NT2/D1 (cell line): ENCODE data around the gene ADAMTS13.

Experiments
- DNase-seq: peaks from one replicate; pipeline ENCODE4 v3.0.0-alpha.2; 2011; ENCODE audit warnings: low read depth, low spot score
- H3K27me3 ChIP-seq: 2 replicates; pipeline ENCODE4 v1.6.0; 2011; ENCODE audit warnings: mild to moderate bottlenecking; ENCODE audit not compliant: insufficient read length, insufficient read depth
- H3K36me3 ChIP-seq: 2 replicates; pipeline ENCODE4 v1.6.1; 2011; ENCODE audit warnings: mild to moderate bottlenecking, low read length, mixed read lengths; ENCODE audit not compliant: insufficient read depth, insufficient read length
- H3K4me1 ChIP-seq: 2 replicates; pipeline ENCODE4 v1.5.1; 2011; ENCODE audit not compliant: insufficient read depth, insufficient read length
- H3K4me3 ChIP-seq: 2 replicates; pipeline ENCODE4 v1.5.1; 2011; ENCODE audit warnings: low read depth; ENCODE audit not compliant: insufficient read length
- H3K9ac ChIP-seq: 2 replicates; pipeline ENCODE4 v1.6.0; 2011; ENCODE audit warnings: low read depth; ENCODE audit not compliant: insufficient read length
- H3K9me3 ChIP-seq: 2 replicates; pipeline ENCODE4 v1.5.1; 2011; ENCODE audit warnings: mild to moderate bottlenecking, low read length; ENCODE audit not compliant: insufficient read depth
- SUZ12 ChIP-seq: IDR thresholded peaks from 2 replicates; pipeline ENCODE4 v1.6.1; 2011; ENCODE audit not compliant: insufficient read length, insufficient read depth; ENCODE audit errors: extremely low read depth
- YY1 ChIP-seq: IDR thresholded peaks from 2 replicates; pipeline ENCODE4 v1.6.1; 2011; ENCODE audit not compliant: insufficient read length, insufficient read depth
- ZNF274 ChIP-seq: IDR thresholded peaks from 2 replicates; pipeline ENCODE4 v1.6.1; 2011; ENCODE audit warnings: mild to moderate bottlenecking, low read depth, low read length

ADAMTS13 gene

DNA sequence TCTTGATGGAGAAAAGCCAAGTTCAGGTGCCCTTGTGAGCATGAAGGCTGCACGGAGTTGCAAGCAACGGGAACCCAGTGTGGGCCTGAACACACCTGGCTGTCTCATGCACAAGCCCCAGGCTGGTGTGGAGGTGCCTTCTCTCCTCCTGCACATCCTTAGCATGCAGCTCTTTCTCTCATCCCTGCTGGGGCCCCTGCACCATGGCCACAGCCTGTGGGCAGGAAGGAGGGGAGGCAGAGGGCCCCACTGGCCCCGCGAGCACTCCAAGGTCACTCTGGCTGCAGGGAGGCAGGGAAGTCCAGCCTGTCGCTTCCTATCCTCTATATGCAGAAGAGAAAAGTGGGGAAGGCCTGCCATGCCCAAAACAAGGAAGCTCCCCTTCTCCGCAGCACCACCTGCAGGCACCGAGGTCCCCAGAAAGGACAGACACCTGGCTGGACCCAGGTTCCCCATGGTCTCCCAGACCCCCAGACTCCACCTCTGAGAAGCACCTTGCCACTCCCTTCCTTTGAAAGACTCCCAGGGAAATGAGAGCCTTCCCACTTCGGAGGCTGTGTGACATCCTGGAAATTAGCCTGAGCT is 27.4 kb upstream of the ADAMTS13 start:
- H3K9me3 ChIP-seq = peaks cover 8% of the 10 kb centered on the region; the same call in 1 of the 2 replicates

DNA sequence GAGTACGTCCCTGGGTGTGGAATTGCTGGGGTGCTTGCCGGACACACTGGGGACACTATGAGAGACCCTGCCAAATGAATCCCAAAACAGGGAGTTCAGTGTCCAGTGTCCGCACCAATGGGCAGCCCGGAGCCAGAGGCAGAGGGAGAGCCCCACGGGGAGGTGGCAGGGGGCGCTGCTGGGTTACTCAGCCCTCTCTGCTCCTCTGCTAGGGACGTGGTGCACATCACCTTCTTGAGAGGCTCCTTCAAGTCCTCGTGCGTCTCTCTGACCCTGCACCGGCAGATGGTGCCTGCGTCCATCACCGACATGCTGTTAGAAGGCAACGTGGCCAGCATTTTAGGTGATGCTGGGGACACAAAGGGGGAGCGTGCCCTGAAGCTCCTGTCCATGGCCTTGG is 25.2 kb upstream of the ADAMTS13 start:
- TF ChIP-seq ZNF274 (no peak), SUZ12 (no peak)
- no peak overlapping the region for H3K9ac ChIP-seq
- peak; percentile 23 for DNase-seq
- H3K27me3 ChIP-seq = no peaks in the 10 kb centered on the region
- H3K4me1 ChIP-seq = peaks cover 4% of the 10 kb centered on the region
- no peak overlapping the region for H3K4me3 ChIP-seq
- H3K9me3 ChIP-seq = no peaks in the 10 kb centered on the region
- H3K36me3 ChIP-seq = peaks cover 16% of the 10 kb centered on the region

More for the DNA sequence above, 27.4 kb upstream of the ADAMTS13 start:
- Histone ChIP-seq H3K4me1 (peaks cover 4% of the 10 kb centered on the region), H3K4me3 (no peak overlapping the region), H3K36me3 (no peaks in the 10 kb centered on the region), H3K27me3 (no peaks in the 10 kb centered on the region), H3K9ac (no peak overlapping the region)
- no peak for TF ChIP-seq SUZ12
- no peak for DNase-seq

DNA sequence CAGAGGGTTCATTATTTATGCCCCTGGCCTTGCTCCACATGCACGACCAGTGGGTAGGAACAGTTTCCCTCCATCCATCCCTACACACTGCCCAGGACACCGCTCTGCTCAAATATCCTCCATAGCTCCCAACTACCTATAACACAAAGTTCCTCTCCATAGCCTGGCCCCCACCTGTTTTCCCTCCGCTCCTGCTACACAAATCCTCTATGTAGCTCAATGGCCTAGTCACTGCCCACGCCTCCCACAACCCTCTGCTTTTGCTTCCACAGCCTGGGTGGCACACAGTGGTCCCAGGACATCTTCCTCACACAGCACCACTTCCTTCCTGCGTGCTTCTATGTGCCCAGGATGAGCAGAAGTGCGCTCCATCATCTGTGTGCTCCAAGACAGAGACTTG is 24.8 kb upstream of the ADAMTS13 start:
- Histone ChIP-seq H3K9me3 (no peaks in the 10 kb centered on the region), H3K36me3 (peaks cover 20% of the 10 kb centered on the region), H3K27me3 (no peaks in the 10 kb centered on the region), H3K4me1 (peaks cover 4% of the 10 kb centered on the region), H3K4me3 (no peak overlapping the region), H3K9ac (no peak overlapping the region)
- no peak for TF ChIP-seq ZNF274
- TF ChIP-seq YY1 = no peak
- TF ChIP-seq SUZ12 = no peak
- DNase-seq = no peak

DNA sequence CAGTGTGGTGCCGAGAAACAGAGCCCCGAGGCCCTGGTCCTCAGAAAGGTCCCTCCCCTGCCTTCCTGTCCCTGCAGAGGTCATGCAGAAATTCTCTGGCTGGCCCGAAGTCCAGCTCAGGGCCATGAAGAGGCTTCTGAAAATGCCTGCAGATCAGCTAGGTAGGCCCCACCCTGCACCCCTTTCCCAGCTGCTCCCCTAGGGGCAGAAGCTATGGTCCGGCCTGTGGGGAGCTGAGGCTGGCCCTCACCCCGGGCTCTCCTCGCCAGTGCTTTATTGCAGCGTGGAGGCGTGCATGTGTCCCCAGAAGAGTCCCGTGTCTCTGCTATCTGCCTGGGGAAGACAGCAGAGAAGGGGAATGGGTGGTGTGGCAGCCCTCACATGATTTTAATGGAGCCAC is 24.3 kb upstream of the ADAMTS13 start:
- no peak overlapping the region for H3K9ac ChIP-seq

DNA sequence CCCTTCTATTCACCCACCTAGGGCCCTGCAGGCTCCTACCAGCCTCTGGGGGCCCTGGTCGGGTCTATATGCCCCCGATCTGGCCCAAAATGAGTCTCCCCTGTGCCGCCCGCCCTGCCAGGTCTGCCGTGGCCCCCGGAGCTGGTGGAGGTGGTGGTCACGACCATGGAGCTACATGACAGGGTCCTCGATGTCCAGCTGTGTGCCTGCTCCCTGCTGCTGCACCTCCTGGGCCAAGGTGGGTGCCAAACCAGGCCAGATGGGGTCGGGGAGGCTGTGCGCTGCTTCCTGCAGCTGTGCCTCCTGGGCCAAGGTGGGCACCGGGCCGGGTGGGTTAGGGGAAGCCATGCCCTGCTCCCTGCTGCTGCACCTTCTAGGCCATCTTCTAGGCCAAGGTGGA is 21.9 kb upstream of the ADAMTS13 start:
- DNase-seq = no peak
- peaks cover 49% of the 10 kb centered on the region for H3K36me3 ChIP-seq
- no peaks in the 10 kb centered on the region for H3K4me1 ChIP-seq
- no peaks in the 10 kb centered on the region for H3K27me3 ChIP-seq
- H3K4me3 ChIP-seq = no peak overlapping the region
- TF ChIP-seq SUZ12 (no peak), ZNF274 (no peak), YY1 (no peak)
- no peak overlapping the region for H3K9ac ChIP-seq
- no peaks in the 10 kb centered on the region for H3K9me3 ChIP-seq

More for the DNA sequence above, 24.3 kb upstream of the ADAMTS13 start:
- Histone ChIP-seq H3K36me3 (peaks cover 25% of the 10 kb centered on the region), H3K27me3 (no peaks in the 10 kb centered on the region), H3K4me1 (peaks cover 4% of the 10 kb centered on the region), H3K9me3 (no peaks in the 10 kb centered on the region), H3K4me3 (no peak overlapping the region)
- TF ChIP-seq ZNF274 = no peak
- TF ChIP-seq SUZ12 = no peak
- TF ChIP-seq YY1 = no peak
- DNase-seq = no peak

DNA sequence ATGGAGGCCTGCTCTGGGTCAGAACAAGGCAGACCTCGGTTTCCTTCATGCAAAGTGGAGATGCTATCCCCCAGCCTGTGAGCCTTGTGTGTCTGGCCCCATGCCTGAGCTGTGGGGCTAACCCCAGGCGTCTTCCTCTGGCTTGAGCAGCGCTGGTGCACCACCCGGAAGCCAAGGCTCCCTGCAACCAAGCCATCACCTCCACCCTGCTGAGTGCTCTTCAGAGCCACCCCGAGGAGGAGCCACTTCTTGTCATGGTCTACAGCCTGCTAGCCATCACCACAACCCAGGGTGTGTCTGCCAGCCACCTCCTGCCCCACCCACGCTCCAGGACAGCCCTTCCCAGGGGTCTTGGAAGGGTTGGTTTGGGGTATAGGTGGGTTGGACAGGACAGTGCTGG is 20.6 kb upstream of the ADAMTS13 start:
- peaks cover 2% of the 10 kb centered on the region for H3K4me1 ChIP-seq
- H3K9me3 ChIP-seq = no peaks in the 10 kb centered on the region
- H3K4me3 ChIP-seq = no peak overlapping the region
- no peak overlapping the region for H3K9ac ChIP-seq
- no peaks in the 10 kb centered on the region for H3K27me3 ChIP-seq
- DNase-seq = no peak
- H3K36me3 ChIP-seq = peaks cover 62% of the 10 kb centered on the region
- TF ChIP-seq YY1 (no peak), ZNF274 (no peak), SUZ12 (no peak)

DNA sequence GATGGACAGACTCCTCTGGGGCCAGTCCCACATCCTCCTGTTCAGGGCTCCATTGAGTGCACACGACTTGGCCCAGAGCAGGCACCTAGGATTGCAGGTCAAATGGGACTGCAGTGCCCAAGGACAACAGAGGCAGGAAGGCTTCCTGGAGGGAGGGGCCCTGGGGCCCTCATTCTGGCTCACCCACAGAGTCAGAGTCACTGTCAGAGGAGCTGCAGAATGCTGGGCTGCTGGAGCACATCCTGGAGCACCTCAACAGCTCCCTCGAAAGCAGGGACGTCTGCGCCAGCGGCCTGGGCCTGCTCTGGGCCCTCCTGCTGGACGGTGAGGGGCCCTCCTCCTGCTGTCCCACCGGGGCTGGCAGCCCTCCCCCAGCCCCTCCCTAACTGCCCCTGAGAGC is 19.5 kb upstream of the ADAMTS13 start:
- TF ChIP-seq ZNF274 (no peak), SUZ12 (no peak), YY1 (no peak)
- Histone ChIP-seq H3K4me1 (peaks cover 2% of the 10 kb centered on the region), H3K9me3 (no peaks in the 10 kb centered on the region), H3K36me3 (peaks cover 73% of the 10 kb centered on the region), H3K4me3 (no peak overlapping the region), H3K27me3 (no peaks in the 10 kb centered on the region), H3K9ac (no peak overlapping the region)
- no peak for DNase-seq

DNA sequence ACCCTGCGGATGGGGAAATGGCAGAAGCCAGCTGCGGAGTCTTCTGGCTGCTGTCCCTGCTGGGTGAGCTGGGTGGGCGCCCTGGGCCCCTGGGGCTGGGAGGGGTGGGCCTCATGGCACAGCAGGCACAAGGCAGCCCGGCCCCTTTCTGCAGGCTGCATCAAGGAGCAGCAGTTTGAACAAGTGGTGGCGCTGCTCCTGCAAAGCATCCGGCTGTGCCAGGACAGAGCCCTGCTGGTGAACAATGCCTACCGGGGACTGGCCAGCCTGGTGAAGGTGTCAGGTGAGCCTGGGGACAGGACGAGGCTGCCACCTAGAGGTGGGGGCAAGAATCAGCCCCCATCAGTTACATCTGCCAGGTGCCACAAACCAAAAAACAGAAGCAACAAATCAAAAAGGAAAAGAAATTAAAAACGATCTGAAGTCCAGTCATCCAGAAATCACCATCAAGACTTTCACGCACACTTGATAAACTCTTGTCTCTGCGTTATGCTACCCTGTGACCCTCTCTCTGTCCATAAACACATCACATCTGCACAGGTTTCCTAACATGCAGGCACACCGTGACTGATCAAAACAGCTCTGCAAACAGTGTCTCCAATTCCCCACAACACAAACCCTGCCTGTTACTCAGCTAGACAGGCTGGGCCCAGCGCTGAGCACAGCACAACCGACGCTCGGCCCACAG is 18.3 kb upstream of the ADAMTS13 start:
- H3K9ac ChIP-seq = no peak overlapping the region
- TF ChIP-seq YY1 (no peak), SUZ12 (no peak), ZNF274 (no peak)
- peaks cover 2% of the 10 kb centered on the region for H3K4me1 ChIP-seq
- H3K4me3 ChIP-seq = no peak overlapping the region
- DNase-seq = peak; percentile 22
- no peaks in the 10 kb centered on the region for H3K9me3 ChIP-seq
- no peaks in the 10 kb centered on the region for H3K27me3 ChIP-seq
- H3K36me3 ChIP-seq = peaks cover 84% of the 10 kb centered on the region
